Hematopoietic multipotent progenitor cell (in vitro differentiated cells): ENCODE results near the gene NAA15. TPM values are rescaled to one million over a fixed set of nuclear protein-coding genes. Genes with fewer than 3 reads are reported as not detected.
"Not testable (repeated sequence)": the region's sequence is repeated elsewhere in the genome, so short reads cannot be mapped to it uniquely, and the experiment has no call there.

ENCODE experiments used
- DNase-seq, 3 donors: peaks; one replicate each; pipeline ENCODE4 v3.0.0-alpha.2; 2011 to 2015; ENCODE audit warnings: low read depth in 2 of 3, low spot score in 2 of 3
- total RNA-seq: library from RNA; depleted of rRNA; stranded (reverse); fragments of >200 nt; gene quantifications from one replicate; pipeline ENCODE4 v1.2.3, GENCODE V29; 2012

NAA15 gene
- 13.5 TPM for total RNA-seq

DNA sequence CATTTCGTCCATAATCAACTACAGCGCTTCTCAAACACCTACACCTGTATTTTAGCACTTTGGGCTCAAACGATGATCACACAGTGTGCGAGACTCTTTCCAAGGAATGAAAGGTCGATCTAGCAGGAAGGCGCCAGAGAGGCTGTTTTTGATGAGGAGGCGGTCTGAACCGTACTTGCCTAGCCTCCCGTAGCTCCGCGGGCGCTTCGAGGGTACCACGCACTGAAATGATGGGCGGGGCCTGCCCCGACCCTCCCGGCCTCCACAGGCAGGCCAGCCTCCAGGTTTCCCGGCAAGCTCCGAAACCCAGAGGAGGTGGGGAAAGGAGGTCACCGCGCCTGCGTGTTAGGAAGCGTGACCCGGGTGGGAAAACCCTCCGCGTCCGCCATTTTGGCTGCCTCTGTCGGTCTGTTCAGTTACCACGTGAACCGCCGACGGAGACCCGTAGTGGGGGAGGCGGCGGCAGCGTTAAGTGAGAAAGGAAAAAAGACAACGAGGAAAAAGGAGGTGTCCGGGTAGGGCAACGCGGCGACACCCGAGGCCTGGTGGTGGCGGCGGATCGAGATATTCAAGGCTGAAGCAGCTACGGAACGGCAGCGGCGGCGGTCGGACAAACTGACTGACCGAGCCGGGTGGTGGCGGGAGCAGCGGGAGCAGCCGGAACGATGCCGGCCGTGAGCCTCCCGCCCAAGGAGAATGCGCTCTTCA, at the start of gene NAA15:
Gene NAA15, plus strand, starts transcription at position 393 of the 708 bp plus-strand sequence. Its CDS starts 273 bp downstream, at position 666.
- peak; percentile 93 to 99 (median 98) for DNase-seq

DNA sequence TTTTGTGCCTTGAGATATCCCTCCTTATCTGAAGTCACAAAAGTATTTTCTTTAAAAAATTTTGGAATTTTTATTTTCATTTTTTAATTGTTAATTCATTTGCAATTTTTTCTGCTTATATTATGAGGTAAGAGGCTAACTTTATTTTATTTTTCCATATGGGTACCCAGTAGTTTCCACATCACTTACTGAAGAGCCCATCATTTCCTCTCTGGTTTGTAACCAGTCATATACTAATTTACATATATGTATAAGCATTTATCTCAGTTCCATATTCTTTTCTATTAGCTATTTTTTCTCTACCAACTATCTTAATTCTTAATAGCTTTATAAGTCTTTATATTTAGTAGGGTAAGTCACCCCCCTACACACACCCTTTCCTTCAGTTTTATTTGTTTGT, 48.3 kb upstream of the NAA15 start:
- DNase-seq = no peak

DNA sequence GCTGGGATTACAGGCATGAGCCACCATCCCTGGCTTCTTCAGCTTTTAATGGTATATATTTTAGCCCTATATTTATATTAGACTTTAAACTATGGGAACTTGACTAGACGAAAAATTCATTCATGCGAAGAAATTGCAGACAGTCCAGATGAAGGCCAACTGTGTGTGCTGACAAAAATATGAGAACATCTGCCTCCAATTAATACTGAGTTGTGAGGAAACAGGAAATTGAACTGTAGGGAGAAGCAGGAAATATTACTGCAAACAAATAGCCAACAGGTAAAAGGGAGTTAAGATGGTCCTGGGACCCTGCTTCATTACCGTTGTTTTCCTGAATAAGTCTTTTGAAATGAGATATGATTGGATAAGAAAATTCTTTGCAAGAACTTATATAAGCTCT, 47.6 kb upstream of the NAA15 start:
- no peak for DNase-seq

DNA sequence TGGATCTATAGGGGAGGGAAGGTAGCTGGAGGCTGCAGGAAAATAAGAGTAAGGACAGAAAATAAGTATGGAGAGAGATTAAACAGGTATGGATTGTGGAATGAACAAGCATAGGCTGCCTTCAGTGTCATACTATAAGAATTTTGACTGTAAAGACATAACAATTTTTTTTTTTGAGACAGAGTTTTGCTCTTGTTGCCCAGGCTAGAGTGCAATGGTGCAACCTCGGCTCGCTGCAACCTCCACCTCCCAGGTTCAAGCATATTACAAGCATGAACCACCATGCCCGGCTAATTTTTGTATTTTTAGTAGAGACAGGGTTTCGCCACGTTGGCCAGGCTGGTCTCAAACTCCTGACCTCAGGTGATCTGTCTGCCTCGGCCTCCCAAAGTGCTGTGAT, 45.7 kb upstream of the NAA15 start:
- not testable (repeated sequence) for DNase-seq

DNA sequence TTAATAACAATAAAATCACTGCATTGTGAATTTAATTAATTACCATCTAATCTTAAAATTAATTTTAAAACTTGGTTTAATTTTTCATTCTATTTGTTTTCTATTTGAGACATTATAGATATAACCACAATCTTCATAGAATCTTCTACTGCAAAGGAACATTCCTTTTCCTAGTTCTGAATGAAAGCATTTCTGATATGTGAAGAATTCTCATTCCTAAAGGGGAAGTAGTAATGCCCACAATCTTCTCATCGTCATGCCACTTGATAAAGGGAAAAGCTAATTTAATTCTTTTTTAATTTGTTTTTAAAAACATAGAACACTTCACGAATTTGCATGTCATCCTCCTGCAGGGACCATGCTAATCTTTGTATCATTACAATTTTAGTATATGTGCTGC, 45.0 kb upstream of the NAA15 start:
- DNase-seq = no peak

DNA sequence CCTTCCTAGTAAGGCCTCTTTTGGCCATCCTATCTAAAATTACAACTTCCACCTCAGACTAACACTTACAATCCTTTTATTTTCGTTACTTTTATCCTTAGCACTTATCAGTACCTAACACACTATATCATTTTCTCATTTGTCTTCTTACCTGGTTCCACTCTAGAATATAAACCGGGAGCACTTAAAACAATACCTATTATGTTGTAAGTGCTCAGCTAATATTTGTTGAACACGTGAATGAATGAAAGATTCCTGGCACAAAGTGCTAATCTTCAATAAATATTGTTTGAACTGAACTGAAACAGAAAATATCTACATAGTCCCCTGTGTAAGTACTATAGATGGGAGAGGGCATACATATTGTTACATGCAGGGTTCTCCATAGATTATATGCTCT, 35.7 kb upstream of the NAA15 start:
- DNase-seq = no peak

DNA sequence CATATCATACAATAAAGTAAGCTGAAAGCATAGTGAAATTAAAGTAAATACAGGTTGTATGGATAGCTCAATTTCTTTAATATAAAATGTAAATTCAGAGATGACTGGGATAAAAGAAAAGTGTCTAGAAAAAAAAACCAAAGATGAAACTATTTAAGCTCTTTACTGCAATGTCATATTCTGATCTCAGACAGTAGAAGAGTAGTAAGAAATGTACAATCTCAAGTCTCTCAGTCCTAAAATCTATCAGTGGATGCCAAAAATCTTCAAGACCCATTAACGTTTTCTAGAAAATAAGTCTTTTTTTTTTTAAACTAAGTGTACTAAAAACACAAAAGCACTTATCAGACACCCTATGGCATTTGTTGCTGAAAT, 35.1 kb upstream of the NAA15 start:
- no peak for DNase-seq

DNA sequence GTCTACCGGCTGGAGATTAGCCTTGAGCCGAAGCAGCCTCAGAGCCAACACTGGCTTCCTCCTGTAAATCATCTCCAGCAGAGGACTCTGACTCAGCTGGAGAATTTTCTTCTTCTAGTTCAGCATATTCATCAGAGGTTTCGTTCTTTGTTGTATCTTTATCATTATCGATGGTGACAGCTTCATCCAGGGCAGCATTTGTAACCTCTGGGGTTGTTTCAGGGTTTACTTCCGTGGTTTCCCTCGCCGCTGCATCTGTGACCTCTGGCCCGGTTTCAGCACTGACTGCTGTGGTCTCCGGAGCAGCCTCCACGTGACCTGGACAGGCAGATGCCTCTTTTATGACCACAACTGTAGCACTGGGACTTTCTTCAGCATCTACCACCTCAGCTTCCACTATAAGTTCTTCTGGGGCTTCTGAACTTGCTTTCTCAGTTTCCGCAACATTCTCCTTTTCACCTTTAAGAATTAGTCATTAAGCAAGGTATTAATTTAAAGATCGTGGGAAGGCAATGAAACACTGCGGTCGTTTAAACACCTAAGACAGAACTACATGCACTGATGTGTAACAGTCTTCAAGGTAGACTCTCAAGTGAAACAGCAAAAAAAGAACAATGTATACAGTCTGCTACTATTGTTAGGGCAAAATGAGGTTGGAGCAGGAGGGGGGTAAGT, 34.6 kb upstream of the NAA15 start:
- peak; percentile 28 to 81 (median 69) for DNase-seq

DNA sequence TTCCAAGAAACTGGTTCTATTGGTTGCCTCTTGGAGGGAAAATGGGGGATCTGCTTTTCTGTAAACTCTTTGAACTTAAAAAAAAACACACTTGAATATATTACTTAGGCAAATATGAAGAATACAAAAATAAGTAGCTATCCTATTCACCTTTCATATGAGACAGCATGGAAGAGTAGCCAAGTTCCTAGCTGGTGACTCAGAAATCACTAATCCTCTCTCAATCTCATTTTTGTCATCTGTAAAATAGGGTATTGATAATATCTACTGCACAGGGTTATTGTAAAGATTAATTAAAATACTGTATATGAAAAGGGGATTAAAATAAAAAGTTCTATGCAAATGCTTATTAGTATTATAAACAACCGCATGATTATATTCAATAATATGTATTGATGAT, 34.0 kb upstream of the NAA15 start:
- no peak for DNase-seq

DNA sequence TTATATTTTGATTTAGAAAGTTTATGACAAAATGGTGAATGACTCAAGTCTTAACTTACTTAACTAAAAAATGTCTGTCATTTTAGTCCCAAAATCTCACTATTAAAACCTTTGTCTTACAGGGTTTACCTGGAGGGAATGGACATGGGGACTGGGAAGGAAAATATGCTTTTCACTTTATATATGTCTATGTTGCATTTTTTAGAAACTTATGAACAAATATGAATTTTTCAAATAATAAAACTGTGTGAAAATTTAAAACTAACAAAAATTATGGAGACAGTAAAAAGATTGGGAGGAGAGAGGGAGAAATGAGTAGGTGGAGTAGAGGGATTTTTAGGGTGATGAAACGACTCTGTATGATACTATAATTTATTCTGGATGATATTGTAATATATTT, 27.5 kb upstream of the NAA15 start:
- DNase-seq = no peak

DNA sequence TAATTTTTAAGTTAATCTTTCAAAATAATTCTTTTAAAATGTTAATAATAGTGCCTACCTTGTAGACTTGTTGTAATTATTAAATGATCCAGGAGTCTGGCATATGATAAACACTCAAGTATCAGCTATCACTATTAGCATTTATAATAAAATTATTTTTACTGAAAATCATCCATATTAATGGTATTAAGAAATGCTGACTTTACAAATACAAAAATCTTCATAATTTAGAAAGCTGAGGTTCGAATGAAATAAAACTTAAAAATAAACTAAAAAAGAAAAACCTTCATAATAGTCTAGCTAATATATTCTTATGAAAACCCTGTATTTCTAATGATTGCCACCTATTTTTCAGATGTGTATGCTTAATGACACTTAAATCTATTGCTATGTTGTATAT, 26.5 kb upstream of the NAA15 start:
- DNase-seq = no peak

DNA sequence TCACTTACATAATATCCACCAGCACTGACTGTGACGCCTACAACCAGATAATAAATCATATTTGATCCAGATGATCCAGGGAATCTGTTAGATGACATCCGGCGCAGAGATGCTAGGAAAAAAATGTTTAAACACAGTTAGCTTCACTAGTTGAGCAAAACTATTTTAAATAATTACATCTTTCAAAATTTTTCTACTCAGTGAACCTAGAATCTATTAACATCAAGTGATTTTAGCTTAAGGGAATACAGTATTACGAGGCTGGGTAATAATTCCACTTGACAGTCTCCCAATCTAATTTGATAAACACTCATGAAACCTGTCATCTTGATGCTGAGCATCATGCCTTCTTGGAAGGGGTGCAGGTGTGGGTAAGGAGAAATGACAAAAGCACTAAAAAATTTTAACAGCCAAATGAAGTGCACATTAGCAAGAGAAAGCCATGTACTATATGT, 26.0 kb upstream of the NAA15 start:
- DNase-seq = no peak

DNA sequence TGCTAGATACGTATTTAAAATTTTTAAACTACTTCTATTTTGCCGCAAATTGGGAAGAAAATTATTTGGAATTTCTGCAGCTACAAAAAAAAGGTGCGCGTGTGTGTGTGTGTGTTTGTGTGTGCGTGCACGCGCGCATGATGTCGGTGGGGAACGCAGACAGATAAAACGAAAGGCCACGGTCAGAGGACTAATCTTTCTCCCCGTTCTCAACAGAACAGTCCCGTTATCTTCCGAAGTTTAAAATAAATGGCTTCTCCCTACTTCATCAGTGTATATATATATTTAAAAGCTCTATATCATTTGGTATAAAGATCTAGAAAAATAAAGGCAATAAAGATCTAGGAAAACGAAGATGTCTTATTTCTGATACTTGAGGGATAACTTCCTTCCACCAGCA, 22.8 kb upstream of the NAA15 start:
- peak in 1 of 3 donors; percentile 11 for DNase-seq

DNA sequence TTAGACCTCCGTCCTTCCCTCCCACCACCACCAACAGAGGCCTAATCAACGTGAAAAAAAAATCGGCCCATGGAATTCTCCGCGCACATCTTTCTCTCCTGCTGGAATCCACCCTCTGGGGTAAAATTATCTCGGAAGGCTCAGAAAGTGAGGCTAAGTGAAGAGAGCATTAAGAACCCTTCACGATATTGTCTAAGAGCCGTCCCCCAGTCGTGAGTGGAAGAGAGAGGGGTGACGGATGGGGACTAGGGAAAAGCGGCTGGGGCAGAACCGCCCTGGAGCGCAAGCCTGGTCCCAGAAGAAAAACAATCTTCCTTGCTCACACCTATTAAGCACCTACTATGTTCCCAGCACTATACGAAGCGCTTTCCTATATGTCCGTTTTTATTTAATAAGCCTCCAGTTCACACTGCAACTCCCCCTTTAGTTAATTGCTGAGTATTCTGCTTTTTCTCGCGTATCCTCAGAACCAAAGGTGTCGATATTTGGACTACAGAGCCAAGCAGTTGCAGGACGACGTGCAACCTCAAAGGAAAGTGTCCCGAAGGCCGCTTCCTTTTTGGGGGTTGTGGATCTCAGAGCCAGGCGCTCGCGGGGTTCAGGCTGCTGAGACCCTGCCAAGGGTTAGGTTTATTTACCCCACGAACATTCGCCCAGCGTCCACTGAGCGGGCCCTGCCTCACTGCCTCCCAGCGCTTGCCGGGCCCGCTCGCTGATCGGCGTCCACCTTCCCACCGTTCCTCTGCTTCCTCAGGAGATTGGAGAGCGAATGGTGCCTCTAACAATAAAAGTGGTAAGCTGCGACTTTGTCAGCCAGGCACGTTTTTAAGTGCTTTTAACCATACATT, 22.2 kb upstream of the NAA15 start:
- DNase-seq = peak in 1 of 3 donors; percentile 25

DNA sequence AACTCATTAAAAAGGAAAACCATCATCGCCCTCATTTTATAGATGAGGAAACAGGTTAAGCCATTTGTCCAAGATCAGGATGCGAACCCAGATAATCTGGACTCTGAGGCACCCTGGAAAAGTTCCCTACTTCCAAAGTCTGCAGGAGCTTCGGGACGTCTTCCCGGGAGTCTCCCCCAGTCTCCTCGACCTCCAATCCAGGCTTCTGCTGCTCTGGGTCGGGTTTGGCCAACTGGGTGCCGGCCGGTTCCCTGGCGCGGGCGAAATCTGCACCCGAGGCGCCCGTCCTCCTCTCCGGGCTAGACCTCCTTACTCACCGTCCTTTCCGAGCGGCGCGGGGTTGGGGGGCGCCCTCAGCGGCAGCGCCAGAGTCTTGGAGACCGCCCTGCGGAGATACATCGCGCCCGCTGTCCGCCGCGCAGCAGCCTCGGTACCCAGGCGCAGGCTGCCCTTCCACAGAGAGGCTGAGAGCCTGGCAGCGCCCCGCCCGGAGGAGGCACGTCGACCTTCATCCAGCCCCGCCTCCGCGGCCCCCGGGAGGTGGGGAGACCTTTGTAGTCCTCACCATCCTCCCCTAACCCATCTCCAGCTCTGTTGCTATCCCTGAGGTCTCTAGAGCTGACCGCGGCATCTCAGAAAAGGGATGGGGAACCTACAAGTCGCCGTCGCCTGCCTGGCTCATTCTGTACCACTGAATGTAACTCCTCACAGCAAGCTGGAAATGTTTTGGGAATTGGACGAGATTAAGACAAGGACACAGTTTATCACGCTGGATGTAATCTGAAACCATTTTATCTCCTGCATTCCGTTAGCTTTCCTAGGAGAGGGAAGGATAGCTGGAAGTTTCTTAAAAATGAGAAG, 21.3 kb upstream of the NAA15 start, which contains the start of gene MGARP:
Gene MGARP, minus strand, starts transcription at position 466 of the 861 bp plus-strand sequence. Its CDS starts 67 bp downstream, at position 399.
- DNase-seq = peak in 1 of 3 donors; percentile 41

DNA sequence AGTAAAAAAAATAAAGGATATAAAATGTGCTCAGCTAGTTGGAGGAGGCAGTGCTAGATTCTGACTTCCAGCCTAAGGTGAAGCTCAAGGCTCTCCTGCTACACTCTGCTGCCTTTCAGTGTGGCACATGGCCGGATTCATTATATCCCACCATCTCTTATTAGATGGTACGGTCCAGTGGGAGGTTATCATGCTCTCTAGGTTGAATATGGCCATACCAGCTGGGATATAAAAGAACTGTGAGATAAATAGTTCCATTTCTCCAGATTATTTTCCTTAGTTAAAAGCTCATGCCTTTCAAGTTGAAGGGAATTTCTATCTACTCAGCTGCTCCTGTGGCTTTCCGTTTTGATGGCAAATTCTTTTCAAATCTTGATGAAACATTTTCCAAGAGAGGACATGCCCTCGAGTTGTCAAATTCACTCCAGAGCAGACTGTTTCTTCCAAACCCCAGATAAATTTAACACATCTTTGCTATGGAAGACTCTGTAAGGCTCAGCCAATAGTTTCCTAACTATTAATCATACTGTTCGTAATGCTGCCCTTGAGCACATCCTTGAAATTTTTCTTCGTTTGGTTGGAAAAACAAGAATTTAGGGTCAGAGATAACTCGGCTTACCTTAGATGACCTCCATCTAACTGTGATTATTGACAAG, 19.1 kb upstream of the NAA15 start:
- DNase-seq = no peak

DNA sequence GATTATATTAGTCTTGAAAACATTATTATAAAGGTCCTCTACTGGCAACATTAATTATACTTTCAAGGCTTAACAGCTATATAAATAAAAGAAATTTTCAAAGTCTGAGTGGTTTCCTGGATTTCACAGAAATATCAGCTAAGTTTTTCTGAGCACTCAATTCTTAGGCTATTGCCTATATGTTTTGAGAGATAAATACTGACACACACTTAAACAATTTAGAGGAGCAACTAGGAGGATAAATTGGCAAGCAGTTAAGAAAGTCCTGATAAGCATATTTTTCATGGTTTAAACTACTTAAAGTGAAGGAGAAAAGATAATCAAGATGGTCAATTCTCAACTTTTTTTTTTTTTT, 18.6 kb upstream of the NAA15 start:
- DNase-seq = no peak

DNA sequence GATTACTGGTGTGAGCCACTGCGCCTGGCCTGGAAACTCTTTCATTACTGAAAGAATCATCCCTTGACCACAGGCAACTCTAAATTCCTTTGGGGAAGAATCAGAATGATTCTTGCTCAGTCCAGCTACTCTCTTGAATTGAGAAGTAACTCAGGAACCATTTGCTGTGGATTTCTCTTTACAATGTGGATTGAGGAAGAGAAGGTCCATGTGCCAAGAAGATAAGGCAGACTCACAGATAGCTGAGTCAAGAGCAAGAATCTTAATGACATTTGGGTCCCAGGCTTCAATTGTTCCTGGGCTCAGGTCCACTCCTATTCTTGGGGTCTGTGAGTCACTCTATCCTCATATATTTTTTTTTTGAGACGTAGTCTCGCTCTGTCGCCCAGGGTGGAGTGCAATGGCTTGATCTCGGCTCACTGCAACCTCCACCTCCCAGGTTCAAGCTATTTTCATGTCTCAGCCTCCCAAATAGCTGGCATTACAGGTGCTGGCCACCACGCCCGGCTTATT, 15.1 kb upstream of the NAA15 start:
- no peak for DNase-seq

DNA sequence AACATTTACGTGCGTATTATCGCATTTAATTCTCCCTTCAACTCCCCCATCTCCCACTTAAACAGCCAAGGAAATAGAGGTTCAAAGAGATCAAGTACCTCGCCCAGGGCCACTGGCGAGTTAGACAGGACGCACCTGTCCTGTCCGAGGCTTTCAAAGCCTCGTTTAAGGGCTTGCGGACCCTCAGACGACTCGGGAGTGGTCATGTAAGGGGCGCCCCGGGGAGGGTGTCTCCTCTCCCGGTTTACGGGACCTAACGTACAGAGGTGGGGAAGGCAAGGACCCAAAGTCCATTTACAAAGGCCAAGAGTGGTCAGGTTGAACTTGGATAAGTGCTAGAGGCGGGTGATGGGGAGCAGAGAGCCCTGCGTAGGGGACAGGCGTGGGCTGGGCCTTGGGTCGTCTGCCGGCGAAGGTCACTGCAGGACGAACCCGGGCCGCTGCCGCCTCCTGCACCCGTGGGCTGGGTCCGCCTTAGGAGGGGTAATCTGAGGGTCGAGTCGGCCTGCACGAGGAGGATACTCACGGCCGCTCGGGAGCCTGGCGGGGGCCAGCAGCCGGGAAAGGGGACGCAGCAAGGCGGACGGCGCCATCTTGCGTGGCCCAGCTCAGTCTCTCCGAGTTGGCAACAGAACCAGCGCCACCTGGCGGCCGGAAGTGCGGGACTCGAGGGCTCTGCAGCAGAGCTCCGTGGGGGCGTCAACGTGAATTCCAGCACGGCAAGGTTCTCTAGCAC, 5.9 kb upstream of the NAA15 start:
- peak; percentile 96 for DNase-seq
